ENCODE measurements around the gene PTOV1.

PTOV1 gene

DNA sequence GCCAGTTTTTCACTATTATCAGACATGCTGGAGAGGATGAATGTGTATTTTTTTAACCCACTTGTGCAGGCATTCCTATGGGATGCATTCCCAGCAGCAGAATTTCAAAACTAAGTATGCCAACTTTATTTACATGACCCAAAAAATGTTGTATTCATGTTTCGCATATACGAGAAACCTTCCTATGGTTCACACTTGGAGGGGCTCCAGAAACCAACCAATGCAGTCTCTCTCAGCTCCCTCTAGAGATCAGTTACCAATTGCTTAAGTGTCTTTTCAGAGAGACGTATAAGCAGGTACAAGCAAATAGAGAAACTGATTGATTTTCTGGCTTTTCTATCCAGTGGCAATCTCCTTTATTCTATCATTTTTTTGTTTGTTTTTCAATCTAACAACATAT lies 5.5 kb upstream of the PTOV1 start:
- DNase-seq, result no peak

DNA sequence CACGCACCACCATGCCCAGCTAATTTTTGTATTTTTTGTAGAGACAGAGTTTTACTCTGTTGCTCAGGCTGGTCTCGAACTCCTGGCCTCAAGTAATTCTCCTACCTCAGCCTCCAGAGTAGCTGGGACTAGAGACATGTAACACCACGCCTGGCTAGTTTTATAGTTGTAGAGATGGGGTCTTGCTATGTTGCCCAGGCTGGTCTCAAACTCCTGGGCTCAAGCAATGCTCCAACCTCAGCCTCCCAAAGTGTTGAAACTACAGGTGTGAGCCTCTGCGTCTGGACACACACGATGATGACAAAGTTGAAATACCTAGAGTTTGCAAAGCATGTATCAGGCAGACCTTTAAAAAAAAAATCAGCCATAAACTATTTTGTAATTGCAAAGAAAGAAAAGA lies 4.6 kb upstream of the PTOV1 start:
- no peak for DNase-seq

DNA sequence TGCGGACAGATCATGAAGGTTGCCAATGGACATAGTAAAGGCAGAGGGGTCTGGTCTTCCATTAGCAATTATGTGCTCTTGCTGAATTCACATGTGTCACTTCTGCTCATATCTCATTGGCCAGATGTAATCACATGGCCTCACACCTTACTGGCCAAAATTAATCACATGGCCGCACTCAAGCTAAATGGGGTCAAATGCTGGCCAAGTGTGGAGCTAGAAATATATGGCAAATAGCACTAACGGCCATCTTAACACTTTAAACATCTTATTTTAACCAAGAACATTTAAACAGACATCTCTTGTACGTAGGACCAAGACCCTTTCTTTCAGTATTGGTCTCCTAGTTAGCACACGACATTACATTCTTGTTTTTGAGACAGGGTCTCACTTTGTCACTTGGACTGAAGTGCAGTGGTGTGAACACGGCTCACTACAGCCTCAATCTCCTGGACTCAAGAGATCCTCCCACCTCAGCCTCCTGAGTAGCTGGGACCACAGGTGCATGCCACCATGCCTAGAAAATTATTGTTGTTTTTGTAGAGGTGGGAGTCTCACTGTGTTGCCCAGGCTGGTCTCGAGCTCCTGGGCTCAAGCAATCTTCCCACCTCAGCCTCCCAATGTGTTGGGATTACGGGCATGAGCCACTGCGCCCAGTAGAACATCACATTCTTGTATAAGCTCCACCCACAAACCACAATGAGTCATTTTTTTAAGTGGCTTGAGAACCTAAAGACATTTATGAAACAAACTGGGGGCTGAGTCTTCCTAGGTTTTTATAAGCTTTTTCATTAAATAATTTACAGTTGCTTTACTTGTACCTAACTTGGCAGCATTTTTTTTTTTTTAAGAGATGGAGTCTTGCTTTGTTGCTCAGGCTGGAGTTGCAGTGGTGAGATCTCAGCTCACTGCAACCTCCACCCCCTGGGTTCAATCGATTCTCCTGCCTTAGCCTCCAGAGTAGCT lies 2.9 kb upstream of the PTOV1 start:
- DNase-seq, result no peak

DNA sequence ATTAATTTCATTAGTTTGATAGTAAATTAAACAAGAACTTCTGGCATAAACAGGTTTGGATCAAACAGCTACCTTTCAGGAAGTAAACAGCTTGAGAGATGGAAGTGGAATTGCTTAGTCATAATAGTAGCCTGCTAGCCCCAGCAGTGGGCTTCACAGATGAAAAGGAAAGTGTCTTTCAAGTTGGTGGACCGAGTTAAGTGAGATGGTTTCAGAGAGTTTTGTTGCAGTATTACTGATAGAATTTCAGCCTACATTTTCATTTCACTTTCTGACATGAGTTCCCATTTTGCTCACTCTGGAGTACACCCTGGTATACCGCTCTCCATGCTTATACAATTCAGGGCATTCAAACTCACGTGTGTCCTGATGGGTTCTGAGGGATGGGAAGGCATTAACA lies 2.0 kb upstream of the PTOV1 start:
- DNase-seq, result no peak

DNA sequence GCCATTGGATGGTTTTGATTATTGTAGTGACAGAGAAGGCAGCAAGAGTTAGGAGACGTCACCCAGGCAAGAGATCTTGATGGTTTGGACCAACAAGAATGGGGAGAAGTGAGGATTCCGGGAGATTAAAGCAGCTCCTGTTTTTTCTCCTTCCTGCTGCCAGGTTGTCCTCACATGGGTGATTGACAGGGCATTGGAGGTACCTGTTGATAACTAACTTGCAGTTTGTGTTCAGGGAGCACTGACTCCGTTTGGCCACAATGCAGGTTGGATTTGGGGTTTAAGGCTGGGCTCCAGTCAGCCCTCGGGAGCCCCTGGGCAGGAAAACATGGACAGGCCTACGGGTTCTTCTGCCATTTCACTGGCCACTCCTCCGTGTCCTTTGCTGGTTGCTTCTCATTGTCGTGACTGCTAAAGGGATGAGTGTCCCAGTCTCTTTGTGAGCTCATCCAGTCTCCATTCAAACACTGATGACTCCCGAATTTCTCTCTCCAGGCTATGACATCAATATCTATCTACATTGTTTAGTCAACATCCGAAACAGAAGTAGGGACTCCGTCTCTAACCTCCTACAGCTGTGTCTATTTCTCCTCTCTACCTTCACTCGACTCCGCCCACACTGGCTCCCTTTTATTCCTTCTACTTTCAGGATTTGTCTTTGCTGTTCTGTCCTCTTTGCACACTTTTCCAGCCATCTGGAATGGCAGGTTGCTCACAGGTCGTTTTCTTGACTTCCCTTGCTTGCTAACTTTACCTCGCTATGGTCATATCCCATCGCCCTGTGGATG lies 1.3 kb upstream of the PTOV1 start:
- DNase-seq, result no peak

DNA sequence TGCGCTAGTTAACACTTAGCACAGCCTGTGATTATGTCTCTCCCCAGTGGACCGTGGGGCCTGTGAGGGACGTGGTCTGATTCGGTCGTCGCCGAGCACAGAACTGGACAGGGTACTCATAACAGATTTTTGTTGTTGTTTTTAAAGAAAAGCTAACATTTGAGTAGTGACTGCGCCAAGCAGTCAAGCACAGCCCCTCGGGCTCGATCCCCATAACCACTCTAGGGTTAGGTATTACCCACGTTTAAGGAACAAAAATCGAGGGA lies 805 bp upstream of the PTOV1 start:
- no peak for DNase-seq

DNA sequence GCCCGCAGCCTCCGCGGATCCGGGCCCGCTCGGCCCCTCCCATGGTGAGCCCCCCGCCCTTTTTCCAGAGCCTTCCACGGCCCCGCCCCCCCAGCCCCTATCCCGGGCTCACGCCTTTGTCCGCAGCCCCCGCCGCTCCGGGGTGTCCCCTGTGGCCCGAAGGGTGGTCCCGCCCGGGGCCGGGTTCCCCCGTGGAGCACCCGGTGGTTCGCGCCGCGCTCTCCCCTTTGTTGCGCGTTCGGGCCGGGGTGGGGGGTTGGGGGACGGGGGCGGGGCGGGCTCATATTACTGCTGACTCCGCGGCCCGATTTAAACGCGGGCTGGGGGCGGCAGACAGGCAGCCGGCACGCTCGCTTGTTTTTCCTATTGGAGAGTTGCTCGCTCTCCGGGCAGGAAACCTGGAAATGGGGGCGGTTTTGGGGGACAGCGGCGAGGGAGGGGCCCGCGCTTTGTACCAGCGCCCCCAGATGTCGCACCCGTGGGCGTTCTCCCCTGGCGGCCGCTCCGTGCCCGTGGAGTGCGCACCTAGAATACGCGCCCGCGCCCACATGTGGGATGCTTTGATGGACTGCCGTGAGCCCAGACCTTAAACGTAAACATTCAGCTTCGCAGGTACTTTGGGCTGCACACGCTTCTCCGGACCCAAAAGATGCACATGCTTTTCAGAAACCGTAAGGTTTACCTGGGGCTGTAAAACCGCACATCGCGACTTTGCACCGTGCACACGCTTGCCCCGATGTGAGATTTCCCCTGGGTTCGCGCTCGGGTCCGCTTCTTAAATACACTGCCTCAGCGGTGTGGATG lies 699 bp downstream of the PTOV1 start:
- DNase-seq, result peak; percentile 43

DNA sequence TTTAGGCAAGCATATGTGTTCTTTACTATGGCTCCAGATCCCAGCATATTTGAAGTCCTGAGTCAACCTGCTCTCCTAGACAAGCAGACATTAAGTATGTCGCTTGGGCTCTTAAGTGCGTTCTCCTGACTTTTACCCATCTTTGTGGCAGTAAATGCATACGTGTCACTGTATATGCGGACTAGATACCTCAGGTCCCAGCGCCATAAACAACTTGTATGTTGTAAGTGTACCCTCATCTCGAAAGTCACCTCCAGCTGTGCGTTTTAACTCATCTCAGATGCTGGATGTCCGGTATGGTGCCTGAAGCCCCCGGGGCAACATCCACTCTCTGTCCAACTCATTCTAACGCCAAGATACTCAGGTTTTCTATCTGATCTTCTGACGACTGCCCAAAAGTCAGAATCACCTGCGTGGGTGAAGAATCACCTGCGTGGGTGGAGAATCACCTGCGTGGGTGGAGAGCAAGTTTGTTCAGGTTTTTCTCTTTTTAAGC lies 1.7 kb downstream of the PTOV1 start:
- no peak for DNase-seq

DNA sequence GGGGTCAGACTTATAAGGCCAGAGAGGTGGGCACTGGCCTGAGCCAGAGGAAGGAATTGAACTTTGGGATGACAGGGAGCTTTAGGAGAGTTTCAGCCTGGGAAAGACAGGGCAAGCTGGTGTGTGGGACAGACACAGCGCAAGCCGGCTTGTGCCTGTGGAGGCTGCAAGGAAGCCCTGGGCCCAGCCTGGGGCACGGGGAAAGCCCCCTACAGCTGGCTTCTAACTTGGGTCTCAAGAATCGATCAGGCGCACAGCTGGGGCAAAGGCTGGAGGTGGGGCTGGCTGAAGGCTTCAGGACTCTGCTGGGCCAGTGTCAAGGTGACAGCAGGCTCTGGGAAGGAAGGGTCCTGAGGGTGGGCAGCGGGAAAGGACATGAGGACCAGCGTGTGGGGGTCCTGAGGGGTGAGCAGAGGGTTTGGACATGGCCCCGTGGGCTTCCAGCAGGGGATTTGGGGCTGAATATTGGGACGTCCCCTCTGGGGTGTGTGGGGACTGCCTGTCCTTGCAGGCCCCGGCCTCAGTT lies 3.0 kb downstream of the PTOV1 start:
- DNase-seq, result no peak

DNA sequence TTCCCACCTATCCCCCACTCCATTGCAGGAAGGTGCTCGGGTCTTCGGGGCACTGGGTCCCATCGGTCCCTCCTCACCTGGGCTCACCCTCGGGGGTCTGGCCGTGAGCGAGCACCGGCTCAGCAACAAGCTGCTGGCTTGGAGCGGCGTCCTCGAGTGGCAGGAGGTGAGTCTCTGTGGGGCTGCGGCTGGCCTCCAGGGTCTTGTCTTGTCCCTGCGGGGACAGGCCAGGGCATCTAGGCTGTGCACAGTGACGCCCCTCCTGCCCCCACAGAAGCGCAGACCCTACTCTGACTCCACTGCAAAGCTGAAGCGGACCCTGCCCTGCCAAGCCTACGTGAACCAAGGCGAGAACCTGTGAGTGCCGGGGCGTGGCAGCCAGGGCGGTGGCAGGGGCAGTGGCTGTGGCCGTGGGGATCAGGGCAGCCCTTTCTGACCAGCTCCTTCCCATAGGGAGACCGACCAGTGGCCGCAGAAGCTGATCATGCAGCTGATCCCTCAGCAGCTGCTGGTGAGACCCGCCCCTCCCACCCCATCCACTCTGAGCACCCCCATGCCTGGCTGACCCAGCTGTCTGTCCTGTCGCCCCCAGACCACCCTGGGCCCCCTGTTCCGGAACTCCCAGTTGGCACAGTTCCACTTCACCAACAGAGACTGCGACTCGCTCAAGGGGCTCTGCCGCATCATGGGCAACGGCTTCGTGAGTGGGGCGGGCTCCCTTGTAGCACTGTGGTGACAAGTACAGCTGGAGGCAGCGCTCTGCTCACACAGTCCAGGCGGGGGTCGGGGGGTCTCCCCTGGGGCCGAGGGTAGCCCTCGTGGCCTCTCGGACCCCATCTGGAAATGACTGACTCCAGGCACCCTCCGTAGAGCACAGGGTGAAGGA lies 3.7 kb downstream of the PTOV1 start:
- DNase-seq, result no peak

DNA sequence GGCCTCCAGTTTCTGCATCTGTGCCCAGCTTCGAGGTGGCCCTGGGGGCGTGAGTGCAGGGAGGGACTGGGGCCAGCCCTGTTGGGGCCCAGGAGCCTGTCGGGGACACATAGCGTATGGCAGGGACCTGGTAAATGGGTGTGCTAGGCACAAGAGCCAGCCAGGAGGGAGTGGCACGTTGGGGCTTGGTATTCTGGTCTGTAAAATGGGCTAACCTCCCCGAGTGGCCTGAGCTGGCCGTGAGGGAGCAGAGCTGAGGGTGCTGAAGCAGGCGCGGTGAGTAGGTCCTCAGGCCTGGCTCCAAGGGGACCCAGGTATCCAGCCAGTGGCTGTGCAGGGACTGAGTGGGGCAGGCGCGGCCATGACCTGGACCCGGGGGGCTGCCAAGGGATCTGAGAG lies 4.3 kb downstream of the PTOV1 start:
- no peak for DNase-seq

DNA sequence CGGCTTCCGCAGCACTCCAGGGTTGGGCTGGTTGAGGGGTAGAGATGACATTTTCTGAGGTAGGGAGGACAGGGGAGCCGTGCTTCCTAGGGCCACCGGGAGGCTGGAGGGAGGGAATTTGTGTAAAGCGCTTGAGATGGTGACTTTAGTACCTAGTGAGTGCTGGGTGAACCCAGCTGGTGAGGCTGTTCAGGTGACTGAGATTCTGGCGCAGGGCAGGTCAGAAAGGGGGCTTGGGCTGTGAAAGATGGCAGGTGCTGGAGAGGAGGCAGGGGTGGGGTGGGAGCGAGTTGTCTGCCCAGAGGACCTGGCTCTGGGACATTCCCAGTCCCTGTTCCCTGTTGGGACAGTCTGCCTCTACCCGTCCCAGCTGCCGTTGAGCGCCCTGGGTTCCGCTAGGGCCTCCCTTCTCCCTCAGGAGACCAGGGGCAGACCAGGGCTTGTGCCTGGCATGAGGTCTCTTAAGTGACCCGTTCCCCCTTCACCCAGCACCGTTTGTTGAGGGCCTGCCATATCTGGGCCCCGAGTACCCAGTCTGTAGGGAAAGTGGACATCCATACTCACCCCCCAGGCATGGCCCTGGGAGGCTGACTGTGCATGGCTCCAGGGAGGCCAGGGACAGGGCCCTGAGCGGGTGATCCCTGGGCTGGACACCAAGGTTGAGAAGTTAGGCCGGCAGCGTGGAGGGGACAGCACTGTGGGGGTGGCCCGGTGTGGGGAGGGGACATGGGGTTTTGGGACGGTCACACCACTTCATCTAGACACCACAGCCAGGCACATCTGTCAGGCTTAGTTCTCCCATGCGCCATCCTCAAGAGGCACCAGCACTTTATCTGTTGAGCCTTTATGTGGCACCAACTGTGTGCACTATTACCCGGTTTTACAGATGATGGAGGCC lies 5.0 kb downstream of the PTOV1 start:
- no peak for DNase-seq

DNA sequence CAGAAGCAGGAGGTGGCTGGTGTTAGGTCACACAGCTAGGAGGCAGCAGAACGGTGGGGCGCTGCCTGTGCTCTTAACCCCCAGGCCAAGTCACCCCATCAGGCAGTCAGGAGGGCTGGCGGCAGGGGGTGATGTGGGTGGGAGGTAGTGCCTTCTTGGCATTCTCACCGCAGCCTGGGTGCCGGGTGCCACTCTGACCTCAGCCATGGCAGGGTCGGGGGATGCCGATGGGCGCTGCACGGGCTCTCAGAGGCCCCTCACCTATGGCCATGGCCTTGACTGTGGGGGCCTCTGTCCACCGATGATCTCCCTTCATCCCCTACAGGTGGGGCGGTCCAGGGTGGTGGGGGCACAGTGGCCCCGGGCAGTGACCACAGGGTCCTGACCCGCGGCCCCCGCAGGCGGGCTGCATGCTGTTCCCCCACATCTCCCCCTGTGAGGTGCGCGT lies 5.6 kb downstream of the PTOV1 start:
- no peak for DNase-seq

DNA sequence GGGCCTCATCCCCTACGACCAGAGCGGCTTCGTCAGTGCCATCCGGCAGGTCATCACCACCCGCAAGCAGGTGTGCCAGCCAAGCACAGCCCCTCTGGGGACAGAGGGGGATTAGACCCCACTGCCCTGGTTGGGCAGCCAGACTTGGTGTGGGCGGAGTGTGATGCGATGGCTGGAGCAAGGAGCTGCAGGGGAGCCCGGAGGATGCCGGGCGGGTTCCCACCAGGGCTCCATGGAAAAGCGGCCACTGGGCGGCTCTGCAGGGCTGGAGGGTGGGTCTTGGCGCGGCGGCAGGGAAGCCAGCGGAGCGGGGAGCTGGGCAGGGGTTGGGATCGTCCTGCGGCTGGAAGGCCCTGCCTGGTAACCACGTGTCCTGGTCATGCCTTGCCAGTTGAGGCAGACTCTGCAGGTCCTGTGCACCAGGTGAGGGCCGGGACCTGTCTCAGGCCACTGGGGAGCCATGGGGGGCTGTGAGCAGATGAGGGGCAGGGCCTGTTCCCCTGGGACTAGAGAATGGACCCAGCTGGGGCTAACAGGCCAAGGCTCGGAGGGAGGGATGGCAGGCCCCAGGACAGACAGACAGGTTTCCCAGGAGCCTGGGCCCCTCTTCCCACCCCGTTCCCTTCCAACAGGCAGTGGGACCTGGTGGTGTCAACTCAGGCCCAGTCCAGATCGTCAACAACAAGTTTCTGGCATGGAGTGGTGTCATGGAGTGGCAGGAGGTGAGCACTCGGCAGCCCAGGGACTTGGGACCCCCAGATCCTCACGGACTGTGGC lies 6.3 kb downstream of the PTOV1 start:
- no peak for DNase-seq

DNA sequence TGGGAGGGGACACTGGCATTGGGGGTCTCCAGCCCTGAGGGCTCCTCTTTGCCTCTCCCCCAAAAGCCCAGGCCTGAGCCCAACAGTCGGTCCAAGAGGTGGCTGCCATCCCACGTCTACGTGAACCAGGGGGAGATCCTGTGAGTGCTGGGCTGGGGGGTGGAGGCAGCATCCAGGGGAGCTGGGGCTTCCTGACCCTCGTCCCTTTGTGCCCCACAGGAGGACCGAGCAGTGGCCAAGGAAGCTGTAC lies 6.8 kb downstream of the PTOV1 start:
- DNase-seq, result no peak

DNA sequence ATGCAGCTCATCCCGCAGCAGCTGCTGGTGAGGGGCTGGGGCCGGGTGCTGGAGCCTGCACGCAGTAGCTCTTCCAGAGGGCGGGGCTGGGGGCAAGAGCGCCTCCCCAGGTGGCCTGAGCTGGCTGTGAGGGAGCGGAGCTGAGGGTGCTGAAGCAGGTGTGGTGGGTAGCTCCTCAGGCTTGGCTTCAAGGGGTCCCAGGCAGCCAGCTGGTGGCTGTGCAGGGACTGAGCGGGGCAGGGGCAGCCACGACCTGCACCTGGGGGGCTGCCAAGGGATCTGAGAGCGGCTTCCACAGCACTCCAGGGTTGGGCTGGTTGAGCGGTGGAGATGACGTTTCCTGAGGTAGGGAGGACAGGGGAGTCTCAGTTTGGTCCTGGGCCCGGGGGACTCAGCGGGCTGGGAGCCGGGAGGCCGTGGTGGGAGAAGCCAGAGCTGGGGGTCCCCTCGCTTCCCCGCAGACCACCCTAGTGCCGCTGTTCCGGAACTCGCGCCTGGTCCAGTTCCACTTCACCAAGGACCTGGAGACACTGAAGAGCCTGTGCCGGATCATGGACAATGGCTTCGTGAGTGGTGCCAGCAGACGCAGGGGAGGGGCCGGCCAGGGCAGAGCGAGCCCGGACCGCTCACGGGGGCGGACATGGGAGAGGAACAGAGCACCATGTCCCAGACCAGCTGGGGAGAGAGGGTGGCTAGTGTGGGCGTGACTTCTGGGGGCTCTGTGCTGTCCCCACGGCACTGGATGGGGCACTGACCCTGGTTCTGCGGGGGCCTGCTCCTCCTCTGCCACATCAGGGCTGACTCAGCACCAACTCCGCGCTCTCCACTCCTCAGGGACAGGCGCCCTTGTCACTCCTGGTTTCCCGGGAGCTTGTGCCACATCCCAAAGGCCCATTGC lies 7.4 kb downstream of the PTOV1 start:
- no peak for DNase-seq

DNA sequence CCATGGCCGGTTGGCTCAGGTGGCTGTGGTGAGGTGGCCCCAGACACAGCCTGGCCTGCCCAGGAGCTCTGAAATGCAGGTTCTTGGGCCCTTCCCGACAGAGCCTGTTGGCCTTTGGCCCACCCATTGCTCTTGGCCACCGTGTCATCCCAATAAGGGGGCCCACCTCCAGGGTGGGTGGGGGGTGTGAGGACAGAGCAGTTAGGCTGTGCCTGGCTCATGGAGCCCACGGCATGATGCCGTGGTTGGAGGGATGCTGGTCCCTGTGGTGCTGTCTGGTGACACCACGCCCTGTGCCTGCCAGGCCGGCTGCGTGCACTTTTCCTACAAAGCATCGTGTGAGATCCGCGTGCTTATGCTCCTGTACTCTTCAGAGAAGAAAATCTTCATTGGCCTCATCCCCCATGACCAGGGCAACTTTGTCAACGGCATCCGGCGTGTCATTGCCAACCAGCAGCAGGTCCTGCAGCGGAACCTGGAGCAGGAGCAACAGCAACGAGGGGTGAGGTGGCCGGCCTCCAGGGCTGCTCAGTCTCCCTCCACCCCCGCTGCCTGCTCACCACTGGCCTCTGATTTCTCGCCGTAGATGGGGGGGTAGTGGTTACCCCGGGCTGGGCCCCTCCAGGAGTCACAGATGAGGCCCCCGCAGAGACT lies 8.8 kb downstream of the PTOV1 start:
- DNase-seq, result no peak

DNA sequence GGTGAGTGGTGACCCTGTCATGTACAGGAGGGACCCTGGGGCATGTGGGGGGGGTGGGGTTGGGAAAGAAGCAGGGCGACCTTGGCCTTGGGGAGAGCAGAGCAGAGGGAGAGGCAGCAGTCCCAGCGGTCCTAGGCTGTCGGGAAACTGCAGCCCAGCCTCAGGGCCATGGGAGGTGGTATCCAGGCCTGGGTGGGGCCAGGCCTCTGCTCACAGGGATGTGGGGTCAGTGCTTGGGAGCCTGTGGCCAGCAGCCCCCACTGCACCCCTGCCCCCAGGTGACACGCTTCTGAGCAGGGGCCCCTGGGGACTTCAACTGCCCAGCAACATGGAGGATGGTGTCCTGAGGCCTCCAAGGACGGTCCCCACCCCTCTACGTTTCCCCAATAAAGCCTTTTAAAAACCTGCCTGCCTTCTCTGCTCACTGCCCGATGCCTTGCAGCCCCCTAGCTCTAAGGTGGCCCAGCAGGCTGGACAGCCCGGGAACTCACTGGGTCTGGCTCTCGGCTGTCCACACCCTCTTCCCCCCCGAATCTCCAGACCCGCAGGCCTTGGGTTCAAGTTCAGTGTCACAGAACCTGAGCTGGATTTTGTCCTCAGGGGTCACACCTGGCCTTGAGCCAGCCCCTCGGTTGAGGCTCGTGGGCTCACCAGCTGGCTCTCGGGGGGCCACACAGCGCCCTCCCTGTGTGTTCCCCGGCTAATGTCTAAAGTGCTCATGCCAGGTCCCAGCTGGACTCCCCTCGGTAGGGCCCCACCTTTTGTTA lies 9.6 kb downstream of the PTOV1 start:
- DNase-seq, result no peak
